ENCODE data around the gene ARID5B. TPM values are rescaled to one million over a fixed set of nuclear protein-coding genes. Genes with fewer than 3 reads are reported as not detected.
A peak's percentile ranks its signal among the peaks of the same experiment; 100 is the strongest.

Gene ARID5B
- total RNA-seq, 2 experiments from 2014 or later = 49.2 to 51.3 TPM

DNA sequence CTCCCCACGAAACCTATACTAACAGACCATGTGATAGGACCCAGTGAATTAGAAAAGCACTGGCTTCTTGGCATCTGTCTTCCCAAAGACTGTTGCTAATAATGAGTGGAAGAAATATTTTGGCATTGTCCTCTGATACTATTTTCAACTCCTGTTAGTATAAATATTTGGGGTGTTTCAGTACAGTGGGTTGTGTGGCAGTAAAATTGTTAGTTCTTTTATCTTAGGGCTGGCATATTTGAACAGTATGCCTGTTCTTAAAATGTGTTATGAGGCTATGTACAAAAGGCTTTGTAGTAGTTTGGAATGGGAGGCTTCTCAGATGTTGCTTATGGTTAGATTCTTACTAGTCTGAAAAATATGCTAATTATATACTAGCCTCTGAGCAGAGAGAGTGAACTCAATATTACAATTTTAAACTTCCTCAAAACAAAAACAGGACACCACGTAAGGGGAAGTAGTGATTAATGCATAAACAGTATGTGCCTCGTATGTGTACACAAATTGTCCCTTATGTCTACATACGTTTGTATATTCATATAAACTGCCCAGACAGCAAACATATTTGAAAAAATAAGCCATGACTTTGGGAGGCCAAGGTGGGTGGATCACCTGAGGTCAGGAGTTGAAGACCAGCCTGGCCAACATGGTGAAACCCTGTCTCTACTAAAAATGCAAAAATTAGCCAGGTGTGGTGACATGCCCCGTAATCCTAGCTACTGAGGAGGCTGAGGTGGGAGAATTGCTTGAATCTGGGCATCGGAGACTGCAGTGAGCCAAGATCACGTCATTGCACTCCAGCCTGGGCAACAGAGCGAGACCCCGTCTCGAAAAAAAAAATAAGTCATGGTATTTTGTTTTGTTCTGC is 115.4 kb downstream of the ARID5B start:
- H3K9me3 Mint-ChIP-seq = no peaks in the 10 kb centered on the region
- ATAC-seq (ENCODE audit: poor library complexity) (peak; percentile 69), DNase-seq (peak in 2 of 14 experiments; percentile 35 to 51)
- ChIA-PET POLR2A (no interaction called here), CTCF (interaction anchor here (0.8 kb wide), 1 partner anchor 9 kb away, joined by 3 read pairs; no protein-coding TSS in a partner anchor)
- Histone ChIP-seq H3K9me3 (ENCODE audit: control insufficient read depth in 1 of 2, insufficient read depth in 1 of 2, low read length in 2 of 2) (no peaks in the 10 kb centered on the region), H3K36me3 (ENCODE audit: insufficient read depth, low read length) (peaks cover 10% of the 10 kb centered on the region), H3K27ac (ENCODE audit: low read depth in 1 of 2, low read length in 2 of 2) (no peak overlapping the region), H3K4me3 (ENCODE audit: low read length) (no peak overlapping the region), H3K4me1 (ENCODE audit: insufficient read depth, low read length) (peaks cover 11% of the 10 kb centered on the region), H3K27me3 (ENCODE audit: control insufficient read depth in 1 of 2, insufficient read depth in 2 of 2, low read length in 2 of 2) (no peaks in the 10 kb centered on the region)
- no peaks in the 10 kb centered on the region for H3K27me3 Mint-ChIP-seq
- TF ChIP-seq, protein P1, sequence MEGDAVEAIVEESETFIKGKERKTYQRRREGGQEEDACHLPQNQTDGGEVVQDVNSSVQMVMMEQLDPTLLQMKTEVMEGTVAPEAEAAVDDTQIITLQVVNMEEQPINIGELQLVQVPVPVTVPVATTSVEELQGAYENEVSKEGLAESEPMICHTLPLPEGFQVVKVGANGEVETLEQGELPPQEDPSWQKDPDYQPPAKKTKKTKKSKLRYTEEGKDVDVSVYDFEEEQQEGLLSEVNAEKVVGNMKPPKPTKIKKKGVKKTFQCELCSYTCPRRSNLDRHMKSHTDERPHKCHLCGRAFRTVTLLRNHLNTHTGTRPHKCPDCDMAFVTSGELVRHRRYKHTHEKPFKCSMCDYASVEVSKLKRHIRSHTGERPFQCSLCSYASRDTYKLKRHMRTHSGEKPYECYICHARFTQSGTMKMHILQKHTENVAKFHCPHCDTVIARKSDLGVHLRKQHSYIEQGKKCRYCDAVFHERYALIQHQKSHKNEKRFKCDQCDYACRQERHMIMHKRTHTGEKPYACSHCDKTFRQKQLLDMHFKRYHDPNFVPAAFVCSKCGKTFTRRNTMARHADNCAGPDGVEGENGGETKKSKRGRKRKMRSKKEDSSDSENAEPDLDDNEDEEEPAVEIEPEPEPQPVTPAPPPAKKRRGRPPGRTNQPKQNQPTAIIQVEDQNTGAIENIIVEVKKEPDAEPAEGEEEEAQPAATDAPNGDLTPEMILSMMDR (IDR thresholded peaks at IDR 0.05) = no peak
- peaks cover 28% of the 10 kb centered on the region for H3K36me3 Mint-ChIP-seq (ENCODE audit: low read depth)
- peak overlapping the region; percentile 27 for H3K27ac Mint-ChIP-seq
- intact Hi-C loops (cut with DNase I, micrococcal nuclease) = loop anchor here in 1 of 2 experiments (2.0 kb wide), 1 partner anchor 24 kb away; no protein-coding TSS in a partner anchor
- no peak overlapping the region for H3K4me3 Mint-ChIP-seq
- peaks cover 61% of the 10 kb centered on the region for H3K4me1 Mint-ChIP-seq (ENCODE audit: low read depth)

DNA sequence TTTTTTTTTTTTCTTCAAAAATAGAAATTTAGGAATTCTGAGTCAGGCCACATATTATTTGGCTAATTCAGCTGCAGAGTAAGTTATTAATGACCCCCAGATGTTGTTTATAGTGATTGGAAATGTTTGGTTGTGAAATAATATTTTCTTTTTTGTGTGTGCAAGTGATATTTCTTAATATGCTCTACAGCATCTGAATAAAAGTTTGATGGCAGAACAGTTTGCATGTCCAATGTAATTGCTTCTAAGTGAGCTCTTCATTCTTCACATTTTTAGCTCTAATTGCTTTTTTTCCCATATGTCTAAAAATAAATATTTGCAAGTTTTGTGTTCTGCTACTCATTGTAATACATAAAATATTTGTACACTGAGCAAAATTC is 116.0 kb downstream of the ARID5B start:
- CTCF ChIA-PET = interaction anchor here (0.8 kb wide), 1 partner anchor 9 kb away, joined by 3 read pairs; no protein-coding TSS in a partner anchor
- intact Hi-C loops (cut with DNase I, micrococcal nuclease) = loop anchor here in 1 of 2 experiments (2.0 kb wide), 1 partner anchor 25 kb away; no protein-coding TSS in a partner anchor
- Histone ChIP-seq H3K9me3 (ENCODE audit: control insufficient read depth in 1 of 2, insufficient read depth in 1 of 2, low read length in 2 of 2) (no peaks in the 10 kb centered on the region), H3K27ac (ENCODE audit: low read depth in 1 of 2, low read length in 2 of 2) (no peak overlapping the region), H3K27me3 (ENCODE audit: control insufficient read depth in 1 of 2, insufficient read depth in 2 of 2, low read length in 2 of 2) (no peaks in the 10 kb centered on the region), H3K4me3 (ENCODE audit: low read length) (no peak overlapping the region), H3K36me3 (ENCODE audit: insufficient read depth, low read length) (peaks cover 4% of the 10 kb centered on the region), H3K4me1 (ENCODE audit: insufficient read depth, low read length) (peaks cover 15% of the 10 kb centered on the region)
- DNase-seq (no peak), ATAC-seq (ENCODE audit: poor library complexity) (no peak)
- H3K9me3 Mint-ChIP-seq = no peaks in the 10 kb centered on the region
- POLR2A ChIA-PET = interaction anchor here (0.5 kb wide), 1 partner anchor 29 kb away, joined by 3 read pairs; no protein-coding TSS in a partner anchor
- TF ChIP-seq, protein P1 (IDR thresholded peaks at IDR 0.05) = no peak
- peaks cover 65% of the 10 kb centered on the region for H3K4me1 Mint-ChIP-seq (ENCODE audit: low read depth)
- H3K36me3 Mint-ChIP-seq (ENCODE audit: low read depth) = peaks cover 22% of the 10 kb centered on the region
- peak overlapping the region; percentile 27 for H3K27ac Mint-ChIP-seq
- no peaks in the 10 kb centered on the region for H3K27me3 Mint-ChIP-seq
- no peak overlapping the region for H3K4me3 Mint-ChIP-seq

DNA sequence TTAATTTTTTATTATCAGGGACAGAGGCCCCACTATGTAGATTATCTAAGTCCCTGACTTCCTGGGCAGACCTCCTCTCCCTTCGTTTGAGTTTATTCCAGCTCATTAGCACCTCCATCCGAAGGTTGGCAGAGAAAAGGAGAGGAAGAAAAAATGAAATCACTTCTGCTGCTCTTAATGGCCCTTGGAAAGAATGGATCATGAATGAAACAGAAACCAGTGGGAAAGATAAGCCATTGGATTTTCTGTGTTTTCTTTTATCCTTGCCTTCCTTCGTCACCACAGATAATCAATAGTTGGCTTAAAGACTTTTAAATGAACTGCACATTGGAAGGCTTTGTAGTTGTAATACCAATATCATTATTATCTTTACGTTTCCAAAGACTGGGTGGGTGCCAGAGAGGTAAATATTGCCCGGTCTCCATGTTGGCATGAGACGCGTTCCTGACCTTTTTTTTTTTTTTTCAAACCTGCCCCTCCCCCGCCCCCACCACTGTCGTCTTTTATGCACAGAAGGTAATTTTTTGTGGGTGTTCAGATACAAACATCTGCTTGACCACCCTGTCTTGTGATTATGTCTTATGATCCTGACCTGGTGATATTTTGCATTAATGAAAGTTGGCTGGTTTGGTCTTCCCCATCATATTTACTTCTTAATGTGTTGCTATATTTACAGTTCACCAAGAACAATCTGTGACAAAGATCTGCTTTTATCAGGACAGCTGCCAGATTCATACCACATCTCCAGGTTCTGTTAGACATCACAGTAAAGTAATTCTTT is 116.8 kb downstream of the ARID5B start:
- Histone ChIP-seq H3K4me3 (ENCODE audit: low read length) (no peak overlapping the region), H3K27ac (ENCODE audit: low read depth in 1 of 2, low read length in 2 of 2) (no peak overlapping the region), H3K9me3 (ENCODE audit: control insufficient read depth in 1 of 2, insufficient read depth in 1 of 2, low read length in 2 of 2) (no peaks in the 10 kb centered on the region), H3K36me3 (ENCODE audit: insufficient read depth, low read length) (peaks cover 3% of the 10 kb centered on the region), H3K27me3 (ENCODE audit: control insufficient read depth in 1 of 2, insufficient read depth in 2 of 2, low read length in 2 of 2) (no peaks in the 10 kb centered on the region), H3K4me1 (ENCODE audit: insufficient read depth, low read length) (peaks cover 15% of the 10 kb centered on the region)
- Mint-ChIP-seq H3K9me3 (no peaks in the 10 kb centered on the region), H3K4me3 (no peak overlapping the region), H3K27me3 (no peaks in the 10 kb centered on the region), H3K36me3 (ENCODE audit: low read depth) (peaks cover 18% of the 10 kb centered on the region), H3K27ac (no peak overlapping the region), H3K4me1 (ENCODE audit: low read depth) (peaks cover 74% of the 10 kb centered on the region)
- DNase-seq (no peak), ATAC-seq (ENCODE audit: poor library complexity) (no peak)
- ChIA-PET CTCF (interaction anchor here (0.8 to 1.4 kb wide), 2 partner anchors 8 to 22 kb away, joined by 3 read pairs; no protein-coding TSS in a partner anchor), POLR2A (interaction anchor here (0.5 kb wide), 1 partner anchor 30 kb away, joined by 3 read pairs; no protein-coding TSS in a partner anchor)
- TF ChIP-seq, protein P1 (IDR thresholded peaks at IDR 0.05) = no peak
- intact Hi-C loops (cut with DNase I, micrococcal nuclease) = no loop called here
